Neural progenitor cell (in vitro differentiated cells): Measurements from ENCODE around the gene AGMO. TPM values are rescaled to one million over a fixed set of nuclear protein-coding genes. Genes with fewer than 3 reads are reported as not detected.

Experiments
- DNase-seq: peaks from one replicate; pipeline ENCODE4 v3.0.0-alpha.2; 2016; ENCODE audit warnings: low spot score
- H2AFZ ChIP-seq: fragments of 200-600 bp; sonication (generic); replicated peaks from 2 replicates; pipeline ENCODE4 v1.6.1; 2016; ENCODE audit warnings: antibody characterized with exemption
- H3F3A ChIP-seq: fragments of 200-600 bp; sonication (generic); 2 replicates; pipeline ENCODE4 v1.6.1; 2016; ENCODE audit warnings: antibody characterized with exemption, low read depth
- H3K27ac ChIP-seq: fragments of 200-600 bp; sonication (generic); 2 replicates; pipeline ENCODE4 v1.5.1; 2016; ENCODE audit warnings: mild to moderate bottlenecking
- H3K27me3 ChIP-seq: fragments of 200-600 bp; sonication (generic); 2 replicates; pipeline ENCODE4 v1.6.1; 2016; ENCODE audit warnings: mild to moderate bottlenecking, moderate library complexity
- H3K36me3 ChIP-seq: fragments of 200-600 bp; sonication (generic); 2 replicates; pipeline ENCODE4 v1.5.1; 2016
- H3K4me1 ChIP-seq: fragments of 200-600 bp; sonication (generic); 2 replicates; pipeline ENCODE4 v1.6.1; 2016; ENCODE audit warnings: mixed run types
- H3K4me2 ChIP-seq: fragments of 200-600 bp; sonication (generic); 2 replicates; pipeline ENCODE4 v1.6.1; 2016
- H3K4me3 ChIP-seq: fragments of 200-600 bp; sonication (generic); 2 replicates; pipeline ENCODE4 v1.5.1; 2016
- H3K79me2 ChIP-seq: fragments of 200-600 bp; sonication (generic); 2 replicates; pipeline ENCODE4 v1.6.1; 2016; ENCODE audit warnings: low read depth
- H3K9ac ChIP-seq: fragments of 200-600 bp; sonication (generic); 2 replicates; pipeline ENCODE4 v1.6.1; 2016
- H3K9me3 ChIP-seq: fragments of 200-600 bp; sonication (generic); 2 replicates; pipeline ENCODE4 v1.5.1; 2016; ENCODE audit warnings: low read depth
- H4K20me1 ChIP-seq: fragments of 200-600 bp; sonication (generic); 2 replicates; pipeline ENCODE4 v1.6.1; 2016; ENCODE audit warnings: low read depth
- H3K27ac Mint-ChIP-seq: 3 replicates; pipeline ENCODE4 v1.8.0; 2021; ENCODE audit warnings: mixed read lengths
- H3K27me3 Mint-ChIP-seq: 2 replicates; pipeline ENCODE4 v1.8.0; 2022; ENCODE audit warnings: low read depth, mild to moderate bottlenecking, inconsistent platforms, moderate library complexity, mixed read lengths; ENCODE audit not compliant: insufficient read depth
- H3K36me3 Mint-ChIP-seq: 3 replicates; pipeline ENCODE4 v1.8.0; 2021; ENCODE audit warnings: mixed read lengths
- H3K4me1 Mint-ChIP-seq: 3 replicates; pipeline ENCODE4 v1.8.0; 2021; ENCODE audit warnings: mixed read lengths
- H3K4me3 Mint-ChIP-seq: 3 replicates; pipeline ENCODE4 v1.8.0; 2021; ENCODE audit warnings: mild to moderate bottlenecking, moderate library complexity, mixed read lengths
- H3K9me3 Mint-ChIP-seq: 3 replicates; pipeline ENCODE4 v1.8.0; 2020; ENCODE audit warnings: mixed read lengths
- EZH2 ChIP-seq: fragments of 200-600 bp; sonication (generic); IDR thresholded peaks from 2 replicates; pipeline ENCODE4 v1.6.1; 2017; ENCODE audit warnings: antibody characterized with exemption, mild to moderate bottlenecking, moderate library complexity
- EZH2phosphoT487 ChIP-seq: fragments of 200-600 bp; sonication (generic); IDR thresholded peaks from 2 replicates; pipeline ENCODE4 v1.6.1; 2017; ENCODE audit warnings: antibody characterized with exemption
- total RNA-seq: library from RNA; depleted of rRNA; stranded (reverse); fragments of >200 nt; gene quantifications from 2 replicates; pipeline ENCODE4 v1.2.3, GENCODE V29; 2015; ENCODE audit warnings: low replicate concordance
- TF ChIP-seq, protein P1 (sequence below): fragments of 200-600 bp; sonication (generic); IDR thresholded peaks from 2 replicates; pipeline ENCODE4 v1.5.1; 2017; ENCODE audit warnings: antibody characterized with exemption, mild to moderate bottlenecking

AGMO gene
- total RNA-seq, 1 donor from 2014 or later, result 0.30 TPM

DNA sequence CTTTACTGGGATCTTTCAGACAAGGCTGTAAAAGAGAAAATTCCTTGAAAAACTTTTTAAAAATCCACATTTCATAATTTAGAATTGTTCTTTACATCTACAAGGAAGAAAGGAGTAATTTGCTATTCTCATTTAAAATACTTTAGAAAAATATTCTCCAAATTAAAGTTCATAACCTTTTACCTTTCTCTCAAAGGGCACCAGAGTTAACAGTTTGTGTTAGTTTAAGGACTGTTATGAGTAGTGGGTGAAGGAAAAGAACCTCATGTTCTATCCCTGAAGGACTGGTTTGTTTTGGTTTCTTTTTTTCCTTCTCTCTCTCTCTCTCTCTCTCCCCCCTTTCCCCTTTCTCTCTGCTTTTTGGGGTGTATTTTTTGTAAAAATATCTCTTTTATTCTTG lies 4.1 kb downstream of the AGMO start:
- Histone ChIP-seq H3K27me3 (no peaks in the 10 kb centered on the region), H3K4me3 (no peak overlapping the region), H3F3A (no peaks in the 10 kb centered on the region), H3K27ac (no peak overlapping the region), H3K36me3 (no peaks in the 10 kb centered on the region), H3K4me1 (no peaks in the 10 kb centered on the region), H3K79me2 (no peaks in the 10 kb centered on the region), H4K20me1 (no peaks in the 10 kb centered on the region), H2AFZ (no peak overlapping the region), H3K9me3 (no peaks in the 10 kb centered on the region), H3K4me2 (no peak overlapping the region), H3K9ac (no peak overlapping the region)
- no peak for DNase-seq
- no peak overlapping the region for H3K4me3 Mint-ChIP-seq
- H3K9me3 Mint-ChIP-seq, result no peaks in the 10 kb centered on the region
- H3K4me1 Mint-ChIP-seq, result peaks cover 15% of the 10 kb centered on the region
- no peaks in the 10 kb centered on the region for H3K27me3 Mint-ChIP-seq
- no peak overlapping the region for H3K27ac Mint-ChIP-seq
- TF ChIP-seq, protein P1, sequence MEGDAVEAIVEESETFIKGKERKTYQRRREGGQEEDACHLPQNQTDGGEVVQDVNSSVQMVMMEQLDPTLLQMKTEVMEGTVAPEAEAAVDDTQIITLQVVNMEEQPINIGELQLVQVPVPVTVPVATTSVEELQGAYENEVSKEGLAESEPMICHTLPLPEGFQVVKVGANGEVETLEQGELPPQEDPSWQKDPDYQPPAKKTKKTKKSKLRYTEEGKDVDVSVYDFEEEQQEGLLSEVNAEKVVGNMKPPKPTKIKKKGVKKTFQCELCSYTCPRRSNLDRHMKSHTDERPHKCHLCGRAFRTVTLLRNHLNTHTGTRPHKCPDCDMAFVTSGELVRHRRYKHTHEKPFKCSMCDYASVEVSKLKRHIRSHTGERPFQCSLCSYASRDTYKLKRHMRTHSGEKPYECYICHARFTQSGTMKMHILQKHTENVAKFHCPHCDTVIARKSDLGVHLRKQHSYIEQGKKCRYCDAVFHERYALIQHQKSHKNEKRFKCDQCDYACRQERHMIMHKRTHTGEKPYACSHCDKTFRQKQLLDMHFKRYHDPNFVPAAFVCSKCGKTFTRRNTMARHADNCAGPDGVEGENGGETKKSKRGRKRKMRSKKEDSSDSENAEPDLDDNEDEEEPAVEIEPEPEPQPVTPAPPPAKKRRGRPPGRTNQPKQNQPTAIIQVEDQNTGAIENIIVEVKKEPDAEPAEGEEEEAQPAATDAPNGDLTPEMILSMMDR, result no peak
- TF ChIP-seq EZH2 (no peak), EZH2phosphoT487 (no peak)
- no peaks in the 10 kb centered on the region for H3K36me3 Mint-ChIP-seq

DNA sequence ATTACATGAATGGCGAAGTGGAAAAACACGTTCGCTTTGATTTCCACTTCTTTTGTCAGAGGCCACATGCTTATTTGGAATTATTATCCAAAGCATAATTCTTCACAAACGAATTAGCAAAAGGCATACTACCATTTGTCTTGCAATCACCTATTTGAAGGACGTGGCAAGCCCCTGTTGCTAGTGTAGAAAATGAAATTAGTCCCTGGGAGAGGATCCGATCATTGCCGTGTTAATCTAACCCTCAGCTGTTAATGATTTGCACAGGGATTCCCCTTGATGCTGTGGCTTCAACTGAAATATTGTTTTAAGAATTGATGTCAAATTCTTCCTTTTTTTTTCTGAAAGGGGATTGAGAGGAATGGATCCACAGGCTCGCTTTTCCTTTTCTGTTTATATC lies 4.6 kb downstream of the AGMO start:
- Mint-ChIP-seq H3K4me3 (no peak overlapping the region), H3K27me3 (no peaks in the 10 kb centered on the region), H3K9me3 (no peaks in the 10 kb centered on the region), H3K4me1 (peaks cover 13% of the 10 kb centered on the region), H3K27ac (no peak overlapping the region), H3K36me3 (no peaks in the 10 kb centered on the region)
- no peak for DNase-seq
- Histone ChIP-seq H3F3A (no peaks in the 10 kb centered on the region), H3K36me3 (no peaks in the 10 kb centered on the region), H3K9me3 (no peaks in the 10 kb centered on the region), H3K4me3 (no peak overlapping the region), H3K9ac (no peak overlapping the region), H3K27me3 (no peaks in the 10 kb centered on the region), H3K4me2 (no peak overlapping the region), H4K20me1 (no peaks in the 10 kb centered on the region), H3K27ac (no peak overlapping the region), H3K4me1 (no peaks in the 10 kb centered on the region), H3K79me2 (no peaks in the 10 kb centered on the region), H2AFZ (no peak overlapping the region)
- TF ChIP-seq, protein P1, result no peak
- TF ChIP-seq EZH2phosphoT487 (no peak), EZH2 (no peak)

DNA sequence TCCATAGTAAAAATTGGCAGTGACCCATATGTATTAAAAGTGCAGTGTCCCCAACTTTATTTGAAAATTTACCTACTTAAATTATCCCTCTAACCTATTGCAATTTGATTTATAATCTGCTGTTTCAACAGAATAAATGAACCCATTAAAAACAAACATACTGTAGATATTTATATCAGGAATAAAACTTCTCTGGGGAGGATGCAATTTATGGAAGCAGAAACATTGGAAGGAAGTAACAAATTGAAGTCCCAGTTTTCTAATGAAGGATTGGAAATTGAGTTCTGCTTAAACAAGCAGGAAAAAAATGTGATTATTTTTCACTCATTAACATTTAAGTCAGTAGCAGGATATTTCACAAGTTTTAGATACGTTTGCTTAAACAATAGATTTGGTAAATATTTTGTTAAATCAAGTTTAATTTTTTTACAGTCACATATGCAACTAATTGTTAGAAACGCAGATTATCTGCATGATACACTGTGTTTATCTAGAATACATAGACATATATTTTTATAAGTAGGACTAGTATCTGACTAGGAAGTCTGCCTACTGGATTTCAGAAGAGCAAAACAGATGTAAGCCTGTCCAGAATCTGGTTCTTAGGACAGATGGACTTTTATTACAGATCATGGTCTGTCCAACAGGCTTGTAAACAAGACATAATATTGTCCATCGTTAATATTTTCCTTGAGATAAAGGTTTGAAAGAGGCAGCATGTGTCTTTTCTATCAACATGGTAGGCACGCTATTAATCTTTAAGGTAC lies 5.3 kb downstream of the AGMO start:
- Histone ChIP-seq H3K27ac (no peak overlapping the region), H3K9me3 (no peaks in the 10 kb centered on the region), H2AFZ (no peak overlapping the region), H3K9ac (no peak overlapping the region), H3K27me3 (no peaks in the 10 kb centered on the region), H3K4me3 (no peak overlapping the region), H3K79me2 (no peaks in the 10 kb centered on the region), H3K4me1 (no peaks in the 10 kb centered on the region), H3F3A (no peaks in the 10 kb centered on the region), H4K20me1 (no peaks in the 10 kb centered on the region), H3K4me2 (no peak overlapping the region), H3K36me3 (no peaks in the 10 kb centered on the region)
- no peaks in the 10 kb centered on the region for H3K27me3 Mint-ChIP-seq
- H3K4me1 Mint-ChIP-seq, result peaks cover 6% of the 10 kb centered on the region
- H3K36me3 Mint-ChIP-seq, result no peaks in the 10 kb centered on the region
- H3K27ac Mint-ChIP-seq, result no peak overlapping the region
- H3K9me3 Mint-ChIP-seq, result no peaks in the 10 kb centered on the region
- H3K4me3 Mint-ChIP-seq, result no peak overlapping the region
- no peak for DNase-seq
- no peak for TF ChIP-seq EZH2phosphoT487
- TF ChIP-seq, protein P1, result no peak
- TF ChIP-seq EZH2, result no peak
